Tibial artery (tissue), 4 donors: ENCODE data around the gene ARHGAP23.

Source experiments
- DNase-seq, 2 donors: peaks; one replicate each; pipeline ENCODE4 v3.0.0-alpha.2; 2019
- H3K27ac ChIP-seq, 2 donors: fragments of 200-600 bp; sonication (generic) in 1 of 2; 1 replicate in 1 of 2; 2 replicates in 1 of 2; pipeline ENCODE4 v1.5.1; 2018 to 2019; ENCODE audit warnings: mild to moderate bottlenecking in 1 of 2
- H3K27me3 ChIP-seq, 2 donors: fragments of 200-600 bp; sonication (generic) in 1 of 2; one replicate each; pipeline versions ENCODE4 v1.5.1 to v1.6.0; 2016 to 2019
- H3K36me3 ChIP-seq, 3 donors: fragments of 200-600 bp; sonication (generic) in 2 of 3; one replicate each; pipeline ENCODE4 v1.5.1; 2016 to 2019; ENCODE audit warnings: mild to moderate bottlenecking in 2 of 3
- H3K4me1 ChIP-seq, 4 donors: fragments of 200-600 bp; sonication (generic) in 2 of 4; 1 replicate in 3 of 4; 2 replicates in 1 of 4; pipeline ENCODE4 v1.5.1; 2016 to 2019
- H3K4me3 ChIP-seq, 2 donors: fragments of 200-600 bp; sonication (generic) in 1 of 2; 1 replicate in 1 of 2; 2 replicates in 1 of 2; pipeline ENCODE4 v1.5.1; 2018 to 2019; ENCODE audit warnings: mild to moderate bottlenecking in 2 of 2
- H3K9me3 ChIP-seq, 3 donors: fragments of 200-600 bp; sonication (generic) in 1 of 3; one replicate each; pipeline ENCODE4 v1.5.1; 2016 to 2019
- intact Hi-C: fragments of 100-400 bp; cut with DNase I; formaldehyde crosslinking; loops from one replicate; pipeline ENCODE4 v1.15.0; 2023; ENCODE audit warnings: low total_unique reads
- TF ChIP-seq, protein P1 (sequence below), 2 experiments: fragments of 200-600 bp in 1 of 2; fragments of 450-650 bp in 1 of 2; IDR thresholded peaks; one replicate each; pipeline ENCODE4 v1.5.1; 2017 to 2019; ENCODE audit warnings: antibody characterized with exemption in 2 of 2, mild to moderate bottlenecking in 1 of 2, moderate library complexity in 1 of 2

The ARHGAP23 gene

DNA sequence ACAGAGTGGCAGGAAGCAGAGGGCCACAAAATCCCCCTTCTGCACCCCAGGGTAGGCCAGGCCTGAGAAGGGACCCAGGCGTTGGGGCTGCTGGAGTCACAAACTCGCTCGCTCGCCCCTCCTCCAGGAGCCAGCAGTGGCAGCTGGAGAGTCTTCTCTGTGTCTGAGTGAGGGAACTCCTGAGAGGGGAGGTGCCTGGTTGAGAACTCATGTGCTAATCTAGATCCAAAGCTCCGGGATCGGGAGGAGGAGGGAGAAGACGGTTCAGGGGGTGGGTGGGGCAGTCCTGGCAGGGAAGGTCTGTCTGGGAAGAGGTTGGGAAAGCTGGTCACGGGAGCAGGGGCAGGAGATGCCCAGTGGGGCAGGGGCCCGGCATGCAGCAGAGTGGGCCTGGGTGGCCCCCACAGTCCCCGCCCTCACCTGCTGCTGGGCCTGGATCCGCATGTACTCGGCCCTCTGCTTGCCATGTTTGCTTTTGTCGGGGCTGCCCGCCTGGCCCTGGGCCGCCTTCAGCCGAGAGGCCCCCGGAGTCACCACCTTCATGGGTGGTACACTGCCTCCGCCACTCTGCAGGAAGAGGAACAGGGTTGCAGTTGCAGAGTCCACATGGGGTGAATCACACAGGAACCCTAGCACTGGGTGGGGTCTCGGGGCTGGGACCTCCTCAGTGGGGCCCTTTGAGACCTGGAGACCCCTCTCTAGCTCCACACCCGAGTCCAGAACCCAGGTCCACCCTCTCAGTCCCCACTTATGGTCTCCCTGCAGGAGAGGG, 115.3 kb downstream of the ARHGAP23 start:
- intact Hi-C loops, result no loop called here
- Histone ChIP-seq H3K27ac (no peak overlapping the region), H3K4me1 (no peaks in the 10 kb centered on the region), H3K9me3 (no peaks in the 10 kb centered on the region), H3K36me3 (no peaks in the 10 kb centered on the region), H3K4me3 (no peak overlapping the region), H3K27me3 (peaks cover 0 to 76% of the 10 kb centered on the region in 2 donors)
- no peak for DNase-seq
- TF ChIP-seq, protein P1, sequence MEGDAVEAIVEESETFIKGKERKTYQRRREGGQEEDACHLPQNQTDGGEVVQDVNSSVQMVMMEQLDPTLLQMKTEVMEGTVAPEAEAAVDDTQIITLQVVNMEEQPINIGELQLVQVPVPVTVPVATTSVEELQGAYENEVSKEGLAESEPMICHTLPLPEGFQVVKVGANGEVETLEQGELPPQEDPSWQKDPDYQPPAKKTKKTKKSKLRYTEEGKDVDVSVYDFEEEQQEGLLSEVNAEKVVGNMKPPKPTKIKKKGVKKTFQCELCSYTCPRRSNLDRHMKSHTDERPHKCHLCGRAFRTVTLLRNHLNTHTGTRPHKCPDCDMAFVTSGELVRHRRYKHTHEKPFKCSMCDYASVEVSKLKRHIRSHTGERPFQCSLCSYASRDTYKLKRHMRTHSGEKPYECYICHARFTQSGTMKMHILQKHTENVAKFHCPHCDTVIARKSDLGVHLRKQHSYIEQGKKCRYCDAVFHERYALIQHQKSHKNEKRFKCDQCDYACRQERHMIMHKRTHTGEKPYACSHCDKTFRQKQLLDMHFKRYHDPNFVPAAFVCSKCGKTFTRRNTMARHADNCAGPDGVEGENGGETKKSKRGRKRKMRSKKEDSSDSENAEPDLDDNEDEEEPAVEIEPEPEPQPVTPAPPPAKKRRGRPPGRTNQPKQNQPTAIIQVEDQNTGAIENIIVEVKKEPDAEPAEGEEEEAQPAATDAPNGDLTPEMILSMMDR (IDR thresholded peaks at IDR 0.05), result no peak

DNA sequence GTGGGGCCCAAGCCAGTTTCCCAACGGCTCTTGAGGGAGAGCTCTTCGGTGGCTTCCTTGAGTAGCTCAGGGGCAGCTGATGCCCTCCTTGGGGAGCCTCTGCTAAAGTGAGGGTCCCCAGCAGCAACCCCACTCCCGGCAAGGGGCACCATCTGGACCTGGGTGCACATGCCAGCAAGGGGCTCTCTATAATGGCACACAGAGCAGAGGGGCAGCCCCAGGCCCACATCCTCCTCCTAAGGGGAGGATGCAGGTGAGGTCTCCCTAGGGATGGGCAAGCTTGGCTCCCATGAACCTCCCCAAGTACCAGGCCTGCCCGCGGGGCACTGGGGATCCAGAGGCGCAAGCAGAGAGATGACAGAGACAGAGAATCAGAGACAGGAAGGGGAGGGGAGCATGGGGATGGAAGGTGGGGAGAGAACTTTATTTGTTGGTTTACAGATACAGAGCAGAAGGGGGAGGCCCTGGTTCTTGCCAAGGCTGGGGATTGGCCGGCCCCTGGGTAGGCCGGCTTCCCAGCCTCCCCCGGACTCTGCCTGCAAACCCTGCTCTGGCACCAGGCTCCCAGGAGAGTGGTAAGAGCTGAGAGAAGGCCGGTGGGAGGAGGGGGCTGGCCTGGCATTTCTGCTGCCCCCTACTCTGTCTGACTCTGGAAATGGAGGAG, 116.0 kb downstream of the ARHGAP23 start:
- H3K4me1 ChIP-seq, result no peaks in the 10 kb centered on the region
- no peaks in the 10 kb centered on the region for H3K9me3 ChIP-seq
- no peak overlapping the region for H3K4me3 ChIP-seq
- H3K27ac ChIP-seq, result no peak overlapping the region
- intact Hi-C loops, result no loop called here
- H3K27me3 ChIP-seq, result peaks cover 0 to 75% of the 10 kb centered on the region in 2 donors
- DNase-seq, result no peak
- TF ChIP-seq, protein P1 (IDR thresholded peaks at IDR 0.05), result no peak
- no peaks in the 10 kb centered on the region for H3K36me3 ChIP-seq

DNA sequence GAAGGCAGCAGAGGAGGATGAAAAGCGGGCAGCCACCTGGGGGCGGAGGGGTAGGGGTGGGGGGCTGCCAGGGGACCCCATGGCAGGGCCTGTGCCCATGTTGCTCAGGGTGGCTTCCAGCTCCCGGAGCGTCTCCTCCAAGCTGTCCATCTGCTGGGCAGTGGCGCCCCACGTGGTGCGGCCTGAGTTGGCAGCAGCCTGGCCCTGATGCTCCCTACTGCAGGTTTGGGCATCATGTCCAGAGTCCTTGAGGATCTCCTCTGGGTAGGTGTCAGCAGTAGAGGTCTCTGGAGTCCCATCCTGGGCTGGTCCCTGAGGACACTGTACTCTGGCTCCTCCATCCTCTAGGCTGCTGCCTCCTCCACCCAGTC, 116.6 kb downstream of the ARHGAP23 start:
- DNase-seq, result no peak
- TF ChIP-seq, protein P1 (IDR thresholded peaks at IDR 0.05), result no peak
- intact Hi-C loops, result no loop called here
- Histone ChIP-seq H3K27ac (no peak overlapping the region), H3K27me3 (peaks cover 0 to 71% of the 10 kb centered on the region in 2 donors), H3K4me3 (no peak overlapping the region), H3K36me3 (no peaks in the 10 kb centered on the region), H3K4me1 (no peaks in the 10 kb centered on the region), H3K9me3 (no peaks in the 10 kb centered on the region)

DNA sequence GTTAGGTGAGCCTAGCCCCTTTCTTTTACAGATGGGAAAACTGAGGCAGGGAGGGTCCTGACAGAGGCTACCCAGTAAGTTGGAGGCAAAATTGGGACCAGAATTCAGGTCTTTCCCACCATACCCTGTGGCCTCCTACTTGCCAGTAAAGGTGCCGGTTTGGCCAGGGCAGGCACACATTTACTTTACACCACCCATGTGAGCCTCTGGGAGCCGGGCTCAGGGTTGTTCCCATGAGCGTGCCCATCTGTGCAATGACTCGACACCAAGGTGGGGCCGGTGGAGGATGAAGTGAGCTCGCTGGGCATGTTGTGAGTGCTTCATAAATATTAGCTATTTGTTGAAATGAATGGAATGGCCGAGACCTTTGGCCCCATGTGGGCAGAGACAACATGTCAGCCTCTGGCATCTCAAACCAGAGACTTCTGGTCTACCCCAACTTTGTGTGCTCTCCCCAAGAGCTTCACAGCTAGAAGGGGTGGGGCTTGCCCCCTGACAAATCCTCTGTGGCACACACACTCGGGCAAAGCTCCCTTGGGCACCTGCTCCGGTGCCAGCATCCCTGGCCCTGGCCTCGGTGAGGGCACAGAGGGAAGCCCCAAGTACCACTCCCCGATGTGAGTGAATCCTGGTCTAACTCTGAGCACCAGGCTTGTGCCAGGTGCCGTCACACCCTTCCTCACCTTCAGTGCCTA, 117.4 kb downstream of the ARHGAP23 start:
- TF ChIP-seq, protein P1 (IDR thresholded peaks at IDR 0.05), result no peak
- intact Hi-C loops, result no loop called here
- Histone ChIP-seq H3K4me3 (no peak overlapping the region), H3K36me3 (no peaks in the 10 kb centered on the region), H3K9me3 (no peaks in the 10 kb centered on the region), H3K27me3 (peaks cover 0 to 63% of the 10 kb centered on the region in 2 donors), H3K4me1 (peaks cover 0 to under 1% (median 0%) of the 10 kb centered on the region in 4 donors), H3K27ac (no peak overlapping the region)
- DNase-seq, result no peak

DNA sequence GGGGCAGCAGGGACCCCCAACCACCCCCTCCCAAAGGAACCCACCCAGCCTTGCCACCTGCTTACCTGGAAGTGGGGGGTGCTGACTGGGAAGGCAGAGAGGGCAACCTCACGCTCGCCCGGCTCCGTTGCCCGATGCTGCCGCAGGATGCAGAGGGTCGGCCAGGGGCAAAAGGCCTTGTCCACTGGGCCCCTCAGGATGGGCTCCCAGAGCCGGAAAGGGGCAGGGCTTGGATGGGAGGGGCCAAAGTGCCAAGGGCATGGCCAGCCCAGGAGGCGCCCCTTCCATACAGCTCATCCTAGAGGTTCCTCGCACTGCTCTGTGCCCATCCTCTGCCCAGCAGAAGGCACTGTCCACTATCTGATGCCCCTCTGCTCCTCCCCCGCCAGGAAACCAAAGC, 118.1 kb downstream of the ARHGAP23 start:
- no peaks in the 10 kb centered on the region for H3K36me3 ChIP-seq
- TF ChIP-seq, protein P1 (IDR thresholded peaks at IDR 0.05), result no peak
- H3K4me3 ChIP-seq, result no peak overlapping the region
- intact Hi-C loops, result no loop called here
- peaks cover 0 to 5% (median 0%) of the 10 kb centered on the region in 4 donors for H3K4me1 ChIP-seq
- no peaks in the 10 kb centered on the region for H3K9me3 ChIP-seq
- peaks cover 0 to 63% of the 10 kb centered on the region in 2 donors for H3K27me3 ChIP-seq
- DNase-seq, result no peak
- no peak overlapping the region for H3K27ac ChIP-seq
